ENCODE measurements around the gene MUCL3.

The MUCL3 gene

DNA sequence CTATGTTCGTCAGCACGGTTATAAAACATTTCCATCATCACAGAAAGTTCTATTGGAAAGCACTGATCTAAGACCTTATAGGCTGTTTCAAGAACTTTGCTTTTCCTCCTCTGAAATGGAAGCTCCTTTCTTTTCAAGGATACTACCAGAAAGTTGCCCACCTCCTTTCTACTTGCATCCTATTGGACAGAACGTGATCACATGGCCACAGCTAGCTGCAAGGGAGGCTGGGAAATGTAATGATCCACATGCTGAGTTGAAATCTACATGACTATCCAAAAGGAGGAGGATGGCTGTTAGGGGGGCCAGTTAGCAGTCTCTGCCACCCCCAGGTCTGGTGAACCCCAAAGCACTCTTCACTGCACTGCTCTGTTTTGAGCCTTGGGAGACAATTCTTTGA, 12.1 kb upstream of the MUCL3 start:
- no peak for ATAC-seq
- no peak for TF ChIP-seq ZNF70 (CRISPR knock-in tag; IDR thresholded peaks at IDR 0.05)
- TF ChIP-seq, protein P1, sequence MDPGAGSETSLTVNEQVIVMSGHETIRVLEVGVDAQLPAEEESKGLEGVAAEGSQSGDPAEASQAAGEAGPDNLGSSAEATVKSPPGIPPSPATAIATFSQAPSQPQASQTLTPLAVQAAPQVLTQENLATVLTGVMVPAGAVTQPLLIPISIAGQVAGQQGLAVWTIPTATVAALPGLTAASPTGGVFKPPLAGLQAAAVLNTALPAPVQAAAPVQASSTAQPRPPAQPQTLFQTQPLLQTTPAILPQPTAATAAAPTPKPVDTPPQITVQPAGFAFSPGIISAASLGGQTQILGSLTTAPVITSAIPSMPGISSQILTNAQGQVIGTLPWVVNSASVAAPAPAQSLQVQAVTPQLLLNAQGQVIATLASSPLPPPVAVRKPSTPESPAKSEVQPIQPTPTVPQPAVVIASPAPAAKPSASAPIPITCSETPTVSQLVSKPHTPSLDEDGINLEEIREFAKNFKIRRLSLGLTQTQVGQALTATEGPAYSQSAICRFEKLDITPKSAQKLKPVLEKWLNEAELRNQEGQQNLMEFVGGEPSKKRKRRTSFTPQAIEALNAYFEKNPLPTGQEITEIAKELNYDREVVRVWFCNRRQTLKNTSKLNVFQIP (CRISPR knock-in tag; IDR thresholded peaks at IDR 0.05; ENCODE audit: borderline replicate concordance, low read depth), result no peak
- no peak for TF ChIP-seq ZNF565 (CRISPR knock-in tag; conservative IDR thresholded peaks at IDR 0.05; ENCODE audit: low read depth)
- TF ChIP-seq TCF4 (CRISPR knock-in tag; IDR thresholded peaks at IDR 0.05; ENCODE audit: borderline replicate concordance), result no peak
- TF ChIP-seq, protein P2, sequence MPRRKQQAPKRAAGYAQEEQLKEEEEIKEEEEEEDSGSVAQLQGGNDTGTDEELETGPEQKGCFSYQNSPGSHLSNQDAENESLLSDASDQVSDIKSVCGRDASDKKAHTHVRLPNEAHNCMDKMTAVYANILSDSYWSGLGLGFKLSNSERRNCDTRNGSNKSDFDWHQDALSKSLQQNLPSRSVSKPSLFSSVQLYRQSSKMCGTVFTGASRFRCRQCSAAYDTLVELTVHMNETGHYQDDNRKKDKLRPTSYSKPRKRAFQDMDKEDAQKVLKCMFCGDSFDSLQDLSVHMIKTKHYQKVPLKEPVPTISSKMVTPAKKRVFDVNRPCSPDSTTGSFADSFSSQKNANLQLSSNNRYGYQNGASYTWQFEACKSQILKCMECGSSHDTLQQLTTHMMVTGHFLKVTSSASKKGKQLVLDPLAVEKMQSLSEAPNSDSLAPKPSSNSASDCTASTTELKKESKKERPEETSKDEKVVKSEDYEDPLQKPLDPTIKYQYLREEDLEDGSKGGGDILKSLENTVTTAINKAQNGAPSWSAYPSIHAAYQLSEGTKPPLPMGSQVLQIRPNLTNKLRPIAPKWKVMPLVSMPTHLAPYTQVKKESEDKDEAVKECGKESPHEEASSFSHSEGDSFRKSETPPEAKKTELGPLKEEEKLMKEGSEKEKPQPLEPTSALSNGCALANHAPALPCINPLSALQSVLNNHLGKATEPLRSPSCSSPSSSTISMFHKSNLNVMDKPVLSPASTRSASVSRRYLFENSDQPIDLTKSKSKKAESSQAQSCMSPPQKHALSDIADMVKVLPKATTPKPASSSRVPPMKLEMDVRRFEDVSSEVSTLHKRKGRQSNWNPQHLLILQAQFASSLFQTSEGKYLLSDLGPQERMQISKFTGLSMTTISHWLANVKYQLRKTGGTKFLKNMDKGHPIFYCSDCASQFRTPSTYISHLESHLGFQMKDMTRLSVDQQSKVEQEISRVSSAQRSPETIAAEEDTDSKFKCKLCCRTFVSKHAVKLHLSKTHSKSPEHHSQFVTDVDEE (CRISPR knock-in tag; IDR thresholded peaks at IDR 0.05), result no peak
- no peak for TF ChIP-seq ZNF8 (CRISPR knock-in tag; IDR thresholded peaks at IDR 0.05)
- TF ChIP-seq, protein P3, sequence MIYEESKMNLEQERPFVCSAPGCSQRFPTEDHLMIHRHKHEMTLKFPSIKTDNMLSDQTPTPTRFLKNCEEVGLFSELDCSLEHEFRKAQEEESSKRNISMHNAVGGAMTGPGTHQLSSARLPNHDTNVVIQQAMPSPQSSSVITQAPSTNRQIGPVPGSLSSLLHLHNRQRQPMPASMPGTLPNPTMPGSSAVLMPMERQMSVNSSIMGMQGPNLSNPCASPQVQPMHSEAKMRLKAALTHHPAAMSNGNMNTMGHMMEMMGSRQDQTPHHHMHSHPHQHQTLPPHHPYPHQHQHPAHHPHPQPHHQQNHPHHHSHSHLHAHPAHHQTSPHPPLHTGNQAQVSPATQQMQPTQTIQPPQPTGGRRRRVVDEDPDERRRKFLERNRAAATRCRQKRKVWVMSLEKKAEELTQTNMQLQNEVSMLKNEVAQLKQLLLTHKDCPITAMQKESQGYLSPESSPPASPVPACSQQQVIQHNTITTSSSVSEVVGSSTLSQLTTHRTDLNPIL (CRISPR knock-in tag; IDR thresholded peaks at IDR 0.05; ENCODE audit: low read depth), result no peak

DNA sequence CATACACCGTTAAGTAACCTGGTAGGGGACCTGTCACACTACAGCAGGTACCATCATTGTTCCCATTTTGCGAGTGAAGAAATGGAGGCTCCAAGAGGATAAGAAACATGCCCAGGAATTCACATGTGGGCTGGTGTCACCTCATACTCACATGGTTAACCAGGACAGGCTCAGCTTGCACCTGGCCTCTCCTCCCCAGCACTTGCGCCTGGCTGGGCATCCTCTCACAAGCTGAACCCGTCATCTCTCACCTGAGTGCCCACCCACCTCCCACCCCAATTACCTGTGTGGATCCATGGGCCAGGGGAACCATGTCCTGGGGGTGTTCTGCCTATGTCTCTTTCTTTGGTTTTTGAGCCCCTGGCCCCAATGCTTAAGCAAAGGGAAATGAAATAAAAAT, 10.3 kb upstream of the MUCL3 start:
- TF ChIP-seq ZNF70 (CRISPR knock-in tag; IDR thresholded peaks at IDR 0.05), result no peak
- no peak for TF ChIP-seq CSDC2 (CRISPR knock-in tag; IDR thresholded peaks at IDR 0.05)
- TF ChIP-seq BACH2 (CRISPR knock-in tag; IDR thresholded peaks at IDR 0.05; ENCODE audit: borderline replicate concordance), result no peak
- TF ChIP-seq, protein P4, sequence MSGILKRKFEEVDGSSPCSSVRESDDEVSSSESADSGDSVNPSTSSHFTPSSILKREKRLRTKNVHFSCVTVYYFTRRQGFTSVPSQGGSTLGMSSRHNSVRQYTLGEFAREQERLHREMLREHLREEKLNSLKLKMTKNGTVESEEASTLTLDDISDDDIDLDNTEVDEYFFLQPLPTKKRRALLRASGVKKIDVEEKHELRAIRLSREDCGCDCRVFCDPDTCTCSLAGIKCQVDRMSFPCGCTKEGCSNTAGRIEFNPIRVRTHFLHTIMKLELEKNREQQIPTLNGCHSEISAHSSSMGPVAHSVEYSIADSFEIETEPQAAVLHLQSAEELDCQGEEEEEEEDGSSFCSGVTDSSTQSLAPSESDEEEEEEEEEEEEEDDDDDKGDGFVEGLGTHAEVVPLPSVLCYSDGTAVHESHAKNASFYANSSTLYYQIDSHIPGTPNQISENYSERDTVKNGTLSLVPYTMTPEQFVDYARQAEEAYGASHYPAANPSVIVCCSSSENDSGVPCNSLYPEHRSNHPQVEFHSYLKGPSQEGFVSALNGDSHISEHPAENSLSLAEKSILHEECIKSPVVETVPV (CRISPR knock-in tag; IDR thresholded peaks at IDR 0.05), result no peak
- TF ChIP-seq, protein P2 (CRISPR knock-in tag; IDR thresholded peaks at IDR 0.05), result no peak
- TF ChIP-seq ESRRG (CRISPR knock-in tag; IDR thresholded peaks at IDR 0.05), result no peak
- TF ChIP-seq TOX (CRISPR knock-in tag; IDR thresholded peaks at IDR 0.05; ENCODE audit: borderline replicate concordance), result no peak
- no peak for TF ChIP-seq ZNF565 (CRISPR knock-in tag; conservative IDR thresholded peaks at IDR 0.05; ENCODE audit: low read depth)
- TF ChIP-seq, protein P3 (CRISPR knock-in tag; IDR thresholded peaks at IDR 0.05; ENCODE audit: low read depth), result no peak
- TF ChIP-seq ZFP3 (CRISPR knock-in tag; IDR thresholded peaks at IDR 0.05), result no peak
- no peak for TF ChIP-seq ARNTL (CRISPR knock-in tag; IDR thresholded peaks at IDR 0.05; ENCODE audit: borderline replicate concordance, low read depth)
- TF ChIP-seq PPARA (CRISPR knock-in tag; IDR thresholded peaks at IDR 0.05; ENCODE audit: borderline replicate concordance), result no peak

DNA sequence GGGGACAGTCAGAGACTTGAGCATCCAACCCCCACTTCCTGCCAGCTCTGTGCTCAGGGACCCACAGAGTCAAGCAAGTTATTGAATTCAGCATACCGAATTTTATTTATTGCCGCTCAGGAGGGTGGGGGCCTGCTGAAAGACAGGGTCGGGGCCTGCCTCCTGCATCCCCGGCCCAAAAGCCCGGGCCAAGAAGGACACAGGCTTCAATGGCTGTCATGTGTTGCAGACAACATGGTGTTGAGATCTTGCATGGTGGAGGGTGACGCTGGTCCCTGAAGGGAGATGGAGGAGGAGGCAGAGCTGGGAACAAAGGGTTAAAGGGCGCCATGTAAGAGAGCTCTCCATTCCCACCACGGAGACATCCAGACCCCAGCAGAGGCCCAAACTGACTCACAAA, 9.5 kb upstream of the MUCL3 start:
- TF ChIP-seq ZNF8 (CRISPR knock-in tag; IDR thresholded peaks at IDR 0.05) (no peak), ZFP30 (CRISPR knock-in tag; IDR thresholded peaks at IDR 0.05) (no peak), ZC3H10 (CRISPR knock-in tag; IDR thresholded peaks at IDR 0.05) (no peak), ZNF565 (CRISPR knock-in tag; conservative IDR thresholded peaks at IDR 0.05; ENCODE audit: low read depth) (no peak)
- TF ChIP-seq, protein P1 (CRISPR knock-in tag; IDR thresholded peaks at IDR 0.05; ENCODE audit: borderline replicate concordance, low read depth), result no peak
- ATAC-seq, result no peak

More for the DNA sequence above, 10.3 kb upstream of the MUCL3 start:
- no peak for ATAC-seq

Measured in SK-N-SH treated with all-trans-retinoic acid at 6 μM for 48 hours (cell line).